Caki2 (cell line): ENCODE data around the gene TRMT11. TPM values are rescaled to one million over a fixed set of nuclear protein-coding genes. Genes with fewer than 3 reads are reported as not detected.

Experiments used
- DNase-seq: peaks from one replicate; pipeline ENCODE4 v3.0.0-alpha.2; 2015; ENCODE audit warnings: low read depth
- in situ Hi-C: cut with HindIII; loops from 2 replicates; pipeline ENCODE4 v1.10.0; 2016; ENCODE audit warnings: low sequenced_read_pairs, low pct_unique_long_range_greater_than_20kb, mixed read lengths
- total RNA-seq: library from RNA; depleted of rRNA; stranded (reverse); fragments of >200 nt; shearing (Covaris generic); gene quantifications from 2 replicates; pipeline ENCODE4 v1.2.3, GENCODE V29; 2014; ENCODE audit warnings: low replicate concordance

TRMT11 gene
- total RNA-seq, 1 experiment from 2014 or later, result 10.9 TPM

GRCh38 chr6:126060400-126060799, 74.1 kb downstream of the TRMT11 start:
- no peak for DNase-seq
- in situ Hi-C loops, result no loop called here

GRCh38 chr6:126063512-126064146, 77.3 kb downstream of the TRMT11 start:
- in situ Hi-C loops, result no loop called here
- no peak for DNase-seq

- no peak for DNase-seq
- in situ Hi-C loops, result no loop called here
These were observed 78.0 kb downstream of the TRMT11 start for GRCh38 chr6:126064257-126064747.

- no peak for DNase-seq
- in situ Hi-C loops, result no loop called here
These were observed 78.5 kb downstream of the TRMT11 start for GRCh38 chr6:126064748-126065401.

- no peak for DNase-seq
- in situ Hi-C loops, result no loop called here
These were observed 80.0 kb downstream of the TRMT11 start for GRCh38 chr6:126066053-126067048.

- DNase-seq, result no peak
- in situ Hi-C loops, result no loop called here
These were observed 80.7 kb downstream of the TRMT11 start for GRCh38 chr6:126067073-126067472.

GRCh38 chr6:126069449-126069848, 83.1 kb downstream of the TRMT11 start:
- DNase-seq, result no peak
- in situ Hi-C loops, result no loop called here

- no peak for DNase-seq
- in situ Hi-C loops, result no loop called here
These were observed 84.8 kb downstream of the TRMT11 start for GRCh38 chr6:126071000-126071647.

- in situ Hi-C loops, result no loop called here
- no peak for DNase-seq
These were observed 85.8 kb downstream of the TRMT11 start for GRCh38 chr6:126072172-126072571.

- in situ Hi-C loops, result no loop called here
- DNase-seq, result no peak
These were observed 86.5 kb downstream of the TRMT11 start for GRCh38 chr6:126072834-126073233.

- in situ Hi-C loops, result no loop called here
These were observed 89.2 kb downstream of the TRMT11 start for GRCh38 chr6:126075335-126076071.

GRCh38 chr6:126076992-126077664, 90.8 kb downstream of the TRMT11 start:
- DNase-seq, result no peak
- in situ Hi-C loops, result no loop called here

More at GRCh38 chr6:126075335-126076071, 89.2 kb downstream of the TRMT11 start:
- DNase-seq, result no peak

- no peak for DNase-seq
- in situ Hi-C loops, result no loop called here
These were observed 91.8 kb downstream of the TRMT11 start for GRCh38 chr6:126077810-126078776.

- in situ Hi-C loops, result no loop called here
- DNase-seq, result no peak
These were observed 97.5 kb downstream of the TRMT11 start for GRCh38 chr6:126083875-126084274.

- in situ Hi-C loops, result no loop called here
- no peak for DNase-seq
These were observed 100.2 kb downstream of the TRMT11 start for GRCh38 chr6:126086560-126086959.
